Measurements from ENCODE around the gene FLT3LG.

GRCh38 chr19:49434907-49435583 lies 39.0 kb upstream of the FLT3LG start:
- TF ChIP-seq CTCF (IDR thresholded peaks at IDR 0.05; ENCODE audit: low read length) (no peak), EZH2phosphoT487 (IDR thresholded peaks at IDR 0.05; ENCODE audit: low read length) (no peak), EZH2 (optimal IDR thresholded peaks at IDR 0.05; ENCODE audit: low read depth, low read length) (no peak)
